ENCODE measurements around the gene PCDHB9. TPM values are rescaled to one million over a fixed set of nuclear protein-coding genes. Genes with fewer than 3 reads are reported as not detected.
"Not testable (repeated sequence)": the region's sequence is repeated elsewhere in the genome, so short reads cannot be mapped to it uniquely, and the experiment has no call there.

Gene PCDHB9
- total RNA-seq, 1 donor from 2014 or later = 7.5 TPM

GRCh38 chr5:141234109-141234667 is 47.2 kb downstream of the PCDHB9 start:
- Mint-ChIP-seq H3K27ac (peak overlapping the region; percentile 37), H3K27me3 (no peaks in the 10 kb centered on the region), H3K4me3 (ENCODE audit: low read depth) (peak overlapping the region; percentile 29), H3K9me3 (ENCODE audit: low read depth) (peaks cover 40% of the 10 kb centered on the region), H3K36me3 (ENCODE audit: insufficient read depth) (peaks cover 29% of the 10 kb centered on the region), H3K4me1 (ENCODE audit: low read depth) (no peaks in the 10 kb centered on the region)
- TF ChIP-seq CTCF (IDR thresholded peaks at IDR 0.05; ENCODE audit: unreplicated experiment) = no peak
- no peak for DNase-seq (ENCODE audit: low spot score, unreplicated experiment)

GRCh38 chr5:141235922-141236321 is 49.0 kb downstream of the PCDHB9 start:
- H3K36me3 Mint-ChIP-seq (ENCODE audit: insufficient read depth) = peaks cover 41% of the 10 kb centered on the region
- peak overlapping the region; percentile 37 for H3K27ac Mint-ChIP-seq
- not testable (repeated sequence) for H3K4me1 Mint-ChIP-seq (ENCODE audit: low read depth); DNase-seq (ENCODE audit: low spot score, unreplicated experiment); H3K4me3 Mint-ChIP-seq (ENCODE audit: low read depth); H3K27me3 Mint-ChIP-seq
- H3K9me3 Mint-ChIP-seq (ENCODE audit: low read depth) = peaks cover 56% of the 10 kb centered on the region

- no peak for DNase-seq (ENCODE audit: low spot score, unreplicated experiment)
- peaks cover 38% of the 10 kb centered on the region for H3K36me3 Mint-ChIP-seq (ENCODE audit: insufficient read depth)
- H3K9me3 Mint-ChIP-seq (ENCODE audit: low read depth) = peaks cover 51% of the 10 kb centered on the region
- H3K27ac Mint-ChIP-seq = peak overlapping the region; percentile 74
- no peak for TF ChIP-seq CTCF (IDR thresholded peaks at IDR 0.05; ENCODE audit: unreplicated experiment)
- H3K4me1 Mint-ChIP-seq (ENCODE audit: low read depth) = no peaks in the 10 kb centered on the region
- no peak overlapping the region for H3K4me3 Mint-ChIP-seq (ENCODE audit: low read depth)
- no peaks in the 10 kb centered on the region for H3K27me3 Mint-ChIP-seq
These were observed 49.8 kb downstream of the PCDHB9 start for GRCh38 chr5:141236516-141237313.

Other genes starting within 250 kb of the PCDHB9 start
- gene PCDHAC2, start 220.7 kb upstream of the PCDHB9 start, total RNA-seq = 1.8 and 1.9 TPM in 2 replicates
- 0.29 and 0.31 TPM in 2 replicates for gene PCDHB1, start 135.8 kb upstream of the PCDHB9 start, total RNA-seq
- gene PCDHB2, start 92.5 kb upstream of the PCDHB9 start, total RNA-seq = 75.5 and 80.4 TPM in 2 replicates
- gene PCDHB3, start 86.7 kb upstream of the PCDHB9 start, total RNA-seq = 9.1 and 9.4 TPM in 2 replicates
- 4.4 and 4.6 TPM in 2 replicates for gene PCDHB4, start 65.3 kb upstream of the PCDHB9 start, total RNA-seq
- 29.4 and 32.4 TPM in 2 replicates for gene PCDHB5, start 52.0 kb upstream of the PCDHB9 start, total RNA-seq
- gene PCDHB6, start 37.1 kb upstream of the PCDHB9 start, total RNA-seq = 2.4 and 2.7 TPM in 2 replicates
- 0.93 and 1.1 TPM in 2 replicates for gene PCDHB7, start 14.5 kb upstream of the PCDHB9 start, total RNA-seq
- 2.0 and 2.8 TPM in 2 replicates for gene PCDHB8, start 9.4 kb upstream of the PCDHB9 start, total RNA-seq
- gene PCDHB16, start 4.8 kb upstream of the PCDHB9 start, total RNA-seq = 11.9 and 14.3 TPM in 2 replicates
- 5.5 and 7.2 TPM in 2 replicates for gene PCDHB10, start 5.2 kb downstream of the PCDHB9 start, total RNA-seq
- gene PCDHB11, start 12.5 kb downstream of the PCDHB9 start, total RNA-seq = 4.7 and 5.9 TPM in 2 replicates
- gene PCDHB12, start 21.6 kb downstream of the PCDHB9 start, total RNA-seq = 5.4 and 7.2 TPM in 2 replicates
- gene PCDHB13, start 26.8 kb downstream of the PCDHB9 start, total RNA-seq = 6.8 and 7.4 TPM in 2 replicates
- 7.9 and 8.0 TPM in 2 replicates for gene PCDHB14, start 36.2 kb downstream of the PCDHB9 start, total RNA-seq
- 8.3 and 9.5 TPM in 2 replicates for gene PCDHB15, start 58.2 kb downstream of the PCDHB9 start, total RNA-seq
- gene SLC25A2, start 116.9 kb downstream of the PCDHB9 start, total RNA-seq = 1.1 and 1.2 TPM in 2 replicates
- gene TAF7, start 133.6 kb downstream of the PCDHB9 start, total RNA-seq = 90.9 and 95.6 TPM in 2 replicates
- 1.1 and 1.3 TPM in 2 replicates for gene PCDHGA1, start 143.4 kb downstream of the PCDHB9 start, total RNA-seq
- 0.72 and 1.1 TPM in 2 replicates for gene PCDHGA2, start 151.6 kb downstream of the PCDHB9 start, total RNA-seq
- gene PCDHGA3, start 156.7 kb downstream of the PCDHB9 start, total RNA-seq = 0.80 and 0.81 TPM in 2 replicates
- 2.3 TPM in 2 replicates for gene PCDHGB1, start 162.9 kb downstream of the PCDHB9 start, total RNA-seq
- gene PCDHGA4, start 167.9 kb downstream of the PCDHB9 start, total RNA-seq = 0.96 and 1.2 TPM in 2 replicates
- gene PCDHGB2, start 172.8 kb downstream of the PCDHB9 start, total RNA-seq = 0.80 and 0.89 TPM in 2 replicates
- gene PCDHGA5, start 177.0 kb downstream of the PCDHB9 start, total RNA-seq = 0.69 and 0.71 TPM in 2 replicates
- 0.60 and 0.73 TPM in 2 replicates for gene PCDHGB3, start 183.1 kb downstream of the PCDHB9 start, total RNA-seq
- gene PCDHGA6, start 186.7 kb downstream of the PCDHB9 start, total RNA-seq = 0.60 and 0.80 TPM in 2 replicates
- gene PCDHGA7, start 195.6 kb downstream of the PCDHB9 start, total RNA-seq = 0.41 and 0.49 TPM in 2 replicates
- gene PCDHGB4, start 200.5 kb downstream of the PCDHB9 start, total RNA-seq = 16.1 and 17.0 TPM in 2 replicates
- gene PCDHGA8, start 205.5 kb downstream of the PCDHB9 start, total RNA-seq = 1.5 and 1.9 TPM in 2 replicates
- gene PCDHGB5, start 210.8 kb downstream of the PCDHB9 start, total RNA-seq = 4.0 and 4.2 TPM in 2 replicates
- 1.5 and 1.8 TPM in 2 replicates for gene PCDHGA9, start 215.6 kb downstream of the PCDHB9 start, total RNA-seq
- 23.1 and 24.0 TPM in 2 replicates for gene PCDHGB6, start 220.9 kb downstream of the PCDHB9 start, total RNA-seq
- gene PCDHGA10, start 225.8 kb downstream of the PCDHB9 start, total RNA-seq = 14.3 and 14.6 TPM in 2 replicates
- gene PCDHGB7, start 230.5 kb downstream of the PCDHB9 start, total RNA-seq = 6.0 and 8.0 TPM in 2 replicates
- 3.1 and 3.3 TPM in 2 replicates for gene PCDHGA11, start 233.9 kb downstream of the PCDHB9 start, total RNA-seq
- 2.9 and 3.2 TPM in 2 replicates for gene PCDHGA12, start 243.3 kb downstream of the PCDHB9 start, total RNA-seq